Adipose tissue (tissue), 3 donors: Measurements from ENCODE around the gene LECT2. TPM values are rescaled to one million over a fixed set of nuclear protein-coding genes. Genes with fewer than 3 reads are reported as not detected.

Experiments used
- H3K27ac ChIP-seq: one replicate; pipeline ENCODE4 v1.5.1; 2013; ENCODE audit warnings: low read depth, low read length
- WGBS, 3 donors: extraction: QIAGEN DNeasy Blood & Tissue Kit; methylation state at CpG; one replicate each; pipeline ENCODE4 v1.1.7; 2013; 5-methylcytosine and 5-hydroxymethylcytosine counted together
- polyA plus RNA-seq, 3 donors: library from polyadenylated mRNA; stranded (reverse); fragments of 200-250 nt; gene quantifications; one replicate each; pipeline ENCODE4 v1.2.3, GENCODE V29; 2013
- donor health status: healthy with polysubstance abuse.
- donor health status: Bipolar disorder and iron deficiency.
- donor health status: healthy.

The LECT2 gene
- polyA plus RNA-seq, 3 donors, result not detected

DNA sequence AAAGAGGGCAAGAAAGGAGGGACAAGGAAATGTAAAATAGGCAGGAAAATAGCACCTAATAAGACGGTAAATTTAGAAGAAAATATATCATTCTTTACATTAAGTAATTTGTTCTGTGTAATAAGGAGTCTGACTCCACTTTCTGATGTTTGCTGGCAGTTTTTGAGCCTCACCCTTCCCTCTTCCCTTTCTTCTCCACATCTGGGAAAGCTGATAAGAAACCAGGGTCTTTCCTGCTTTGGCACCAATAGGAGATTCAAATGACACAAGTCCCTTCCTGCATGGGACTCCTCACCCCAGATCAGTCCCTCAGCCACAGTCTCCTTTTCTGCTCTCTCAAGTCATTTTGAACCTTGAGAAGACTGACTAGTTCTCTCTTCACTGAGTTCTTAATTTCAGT is 31.2 kb upstream of the LECT2 start:
- WGBS, 3 donors, result 56 to 63% (median 59%) methylated on average over 1 of the region's 1 CpG
- H3K27ac ChIP-seq, result no peak overlapping the region

- WGBS, 3 donors, result 54 to 83% (median 83%) methylated on average over 1 of the region's 1 CpG
- H3K27ac ChIP-seq, result no peak overlapping the region
Observed at GRCh38 chr5:135980620-135981019, 25.8 kb upstream of the LECT2 start.

- WGBS, 3 donors, result 39 to 58% (median 51%) methylated on average over 1 of the region's 1 CpG
- no peak overlapping the region for H3K27ac ChIP-seq
Observed at GRCh38 chr5:135979510-135979909, 24.7 kb upstream of the LECT2 start.

- WGBS, 3 donors, result 73 to 95% (median 93%) methylated on average over 2 of the region's 2 CpGs
- no peak overlapping the region for H3K27ac ChIP-seq
Observed at GRCh38 chr5:135978993-135979392, 24.2 kb upstream of the LECT2 start.

- no peak overlapping the region for H3K27ac ChIP-seq
- 85 to 93% (median 93%) methylated on average over 4 of the region's 4 CpGs for WGBS, 3 donors
Observed at GRCh38 chr5:135978212-135978631, 23.4 kb upstream of the LECT2 start.

GRCh38 chr5:135977375-135977928 is 22.7 kb upstream of the LECT2 start:
- 21 to 43% (median 40%) methylated on average over 17 of the region's 17 CpGs for WGBS, 3 donors
- no peak overlapping the region for H3K27ac ChIP-seq

DNA sequence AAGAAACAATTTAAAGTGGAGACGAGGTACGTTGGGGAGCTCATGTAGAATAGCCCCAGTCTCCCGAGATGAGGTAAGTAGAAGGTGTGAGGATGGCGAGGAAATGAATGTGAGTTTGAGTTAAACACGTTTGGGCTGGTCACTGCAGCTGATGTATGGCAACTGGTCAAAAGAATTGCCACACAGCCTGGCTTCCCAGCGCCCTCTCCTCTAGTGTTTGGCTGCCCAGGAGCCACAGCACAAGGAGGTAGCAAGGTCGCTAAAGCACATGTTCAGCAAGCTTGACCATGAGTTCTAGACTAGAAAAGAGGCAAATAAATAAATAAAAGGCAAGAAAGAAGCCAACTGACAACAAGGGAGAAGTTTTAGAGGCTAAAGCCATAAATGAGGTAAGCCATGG is 21.4 kb upstream of the LECT2 start:
- WGBS, 3 donors, result 83 to 95% (median 92%) methylated on average over 7 of the region's 7 CpGs
- no peak overlapping the region for H3K27ac ChIP-seq

GRCh38 chr5:135975122-135975521 is 20.3 kb upstream of the LECT2 start:
- no peak overlapping the region for H3K27ac ChIP-seq
- WGBS, 3 donors, result 92 to 96% (median 94%) methylated on average over 4 of the region's 4 CpGs

DNA sequence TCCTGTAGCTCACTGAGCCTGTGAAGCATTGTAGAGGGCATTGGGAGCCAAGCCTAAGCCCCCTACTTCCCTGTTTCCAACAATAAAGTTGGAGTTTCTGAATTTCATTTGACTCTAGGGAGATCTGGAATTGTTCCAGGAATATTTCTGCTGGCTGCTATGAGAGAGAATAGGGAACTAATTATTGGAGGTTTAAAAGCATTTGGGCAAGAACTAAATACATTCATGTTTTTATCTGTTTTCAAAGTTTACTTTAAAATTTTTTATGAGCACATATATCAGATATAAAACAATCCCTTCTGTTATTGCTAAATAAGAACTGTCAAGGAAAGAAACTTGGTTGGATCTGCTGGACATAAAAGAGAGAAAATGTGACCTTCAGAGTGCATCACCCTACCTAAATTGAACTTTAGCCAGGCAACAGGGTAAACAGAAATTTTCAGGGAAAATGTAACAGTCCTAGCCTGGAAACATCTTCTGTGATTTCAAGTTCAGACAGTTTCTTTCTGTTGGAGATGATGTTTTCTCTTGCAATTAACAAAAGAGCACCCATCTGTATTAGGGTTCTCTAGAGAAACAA is 19.3 kb upstream of the LECT2 start:
- H3K27ac ChIP-seq, result no peak overlapping the region

DNA sequence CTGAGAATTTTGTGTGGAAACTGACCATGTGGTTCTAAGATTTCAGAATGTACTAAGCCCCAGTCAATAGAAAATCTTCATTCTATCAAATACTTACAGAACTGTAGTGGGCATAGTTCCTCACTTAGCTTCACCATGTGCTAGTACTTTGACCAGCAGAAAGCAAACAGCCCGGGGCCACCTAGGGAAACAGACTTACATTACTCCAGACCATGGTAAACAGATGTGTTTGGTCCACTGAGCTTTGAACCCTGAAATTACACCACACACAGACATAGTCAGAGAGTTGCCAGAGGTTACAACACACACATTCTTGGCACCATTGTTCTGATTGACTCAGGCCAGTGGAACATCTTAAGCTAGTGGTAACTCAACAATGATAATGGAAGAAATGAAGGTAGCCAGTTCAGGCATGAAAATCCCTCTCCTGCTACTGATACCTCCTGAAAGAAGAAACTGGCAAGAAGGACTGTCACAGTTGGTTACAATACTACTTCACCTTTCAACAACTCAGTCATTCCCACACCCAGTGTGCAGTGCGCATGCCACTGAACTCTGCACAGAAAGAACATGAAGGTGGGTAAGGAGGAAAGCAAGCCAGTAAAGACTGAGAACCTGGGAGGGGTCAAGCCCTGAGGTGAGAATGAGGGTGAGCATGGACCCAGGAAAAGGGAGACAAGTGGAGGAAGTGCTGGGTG is 18.7 kb upstream of the LECT2 start:
- no peak overlapping the region for H3K27ac ChIP-seq
- 70 to 91% (median 86%) methylated on average over 2 of the region's 2 CpGs for WGBS, 3 donors

DNA sequence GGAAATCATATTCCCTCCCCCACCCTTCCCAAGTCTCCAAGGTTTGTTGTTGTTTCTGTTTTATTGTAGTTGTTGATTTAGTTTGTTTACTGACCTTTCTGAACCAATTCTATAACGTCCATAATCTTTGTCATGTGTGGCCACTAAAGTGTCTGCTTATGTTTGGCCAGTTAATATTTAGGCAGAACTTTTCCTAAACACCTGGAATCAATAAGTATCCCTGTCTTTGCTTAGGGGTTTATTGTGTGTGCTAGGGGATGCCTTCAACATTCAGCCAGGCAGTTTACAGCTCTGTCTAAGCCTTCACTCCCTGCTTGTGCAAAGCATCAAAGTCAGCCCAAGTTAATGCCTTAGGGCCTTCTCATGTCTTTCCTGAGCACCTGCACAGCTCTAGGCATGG is 16.9 kb upstream of the LECT2 start:
- no peak overlapping the region for H3K27ac ChIP-seq
- 0 to 39% (median 16%) methylated on average over 1 of the region's 1 CpG for WGBS, 3 donors

- 61 to 84% (median 80%) methylated on average over 3 of the region's 3 CpGs for WGBS, 3 donors
Observed at GRCh38 chr5:135966790-135967189, 12.0 kb upstream of the LECT2 start.

GRCh38 chr5:135966165-135966564 is 11.4 kb upstream of the LECT2 start:
- no peak overlapping the region for H3K27ac ChIP-seq
- 54 to 69% (median 67%) methylated on average over 4 of the region's 4 CpGs for WGBS, 3 donors

More at GRCh38 chr5:135966790-135967189, 12.0 kb upstream of the LECT2 start:
- H3K27ac ChIP-seq, result no peak overlapping the region

DNA sequence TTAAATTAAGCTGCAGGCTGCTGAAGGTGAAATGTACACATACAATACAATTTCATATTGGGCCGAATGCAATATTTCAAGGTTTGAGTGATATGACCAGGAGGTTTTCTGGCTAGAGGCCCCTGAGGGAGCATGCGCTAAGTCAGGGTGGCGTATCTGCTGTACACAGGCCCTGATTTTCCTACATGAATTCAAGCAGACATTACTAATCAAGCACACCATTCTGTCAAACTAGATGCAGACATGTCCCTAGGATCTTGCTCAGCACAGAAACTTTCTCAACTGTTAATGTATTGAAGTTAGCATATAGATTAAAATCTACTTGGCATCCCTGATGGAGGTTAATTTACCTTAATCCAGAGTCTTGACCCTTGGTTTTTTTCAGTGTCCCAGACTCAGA is 10.7 kb upstream of the LECT2 start:
- no peak overlapping the region for H3K27ac ChIP-seq
- 88 to 95% (median 94%) methylated on average over 3 of the region's 3 CpGs for WGBS, 3 donors

DNA sequence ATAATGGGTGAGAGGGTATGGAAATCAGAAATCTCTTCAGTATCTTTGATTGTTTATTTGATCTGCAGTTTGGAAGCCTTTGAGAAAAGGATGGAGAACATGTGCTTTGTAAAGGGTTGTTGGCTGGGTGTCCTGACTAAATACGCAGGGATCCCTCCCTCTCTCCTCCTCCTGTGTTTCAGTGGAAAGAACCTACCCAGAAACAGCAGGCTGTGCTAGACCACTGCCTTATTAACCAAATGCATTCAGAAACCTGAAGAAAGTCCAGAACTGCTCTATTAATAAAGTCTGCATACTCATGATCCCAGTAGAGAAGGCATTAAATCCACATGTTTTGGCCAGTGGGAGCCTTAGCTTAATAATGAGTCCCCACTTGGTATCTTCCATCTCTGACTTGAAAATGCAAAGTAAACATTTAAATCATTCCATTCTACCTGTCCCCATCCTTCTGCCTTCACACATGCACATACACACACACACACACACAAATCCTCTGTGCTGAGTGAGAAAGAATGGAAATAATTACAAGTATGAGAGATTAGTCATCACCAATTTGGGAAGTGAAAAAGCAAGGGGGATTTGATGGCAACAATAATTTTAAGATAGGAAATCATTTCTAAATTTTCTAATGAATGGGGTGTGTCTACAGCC is 10.0 kb upstream of the LECT2 start:
- no peak overlapping the region for H3K27ac ChIP-seq
- WGBS, 3 donors, result 53 to 69% (median 59%) methylated on average over 1 of the region's 1 CpG

DNA sequence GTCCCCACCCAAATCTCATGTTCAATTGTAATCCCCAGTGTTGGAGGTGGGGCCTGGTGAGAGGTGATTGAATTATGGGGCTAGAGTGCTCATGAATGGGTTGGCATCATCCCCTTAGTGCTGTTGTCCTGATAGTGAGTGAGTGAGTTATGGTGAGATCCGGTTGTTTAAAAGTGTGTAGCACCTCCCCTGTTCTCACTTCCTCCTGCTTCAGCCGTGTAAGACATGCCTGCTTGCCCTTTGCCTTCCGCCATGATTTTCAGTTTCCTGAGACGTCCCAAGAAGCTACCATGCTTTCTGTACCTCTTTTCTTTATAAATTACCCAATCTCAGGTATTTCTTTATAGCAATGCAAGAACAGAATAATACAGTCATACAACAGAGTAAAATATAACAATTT is 742 bp upstream of the LECT2 start:
- WGBS, 3 donors, result 86 to 90% (median 87%) methylated on average over 4 of the region's 4 CpGs
- no peak overlapping the region for H3K27ac ChIP-seq

GRCh38 chr5:135953850-135954249 is 933 bp downstream of the LECT2 start:
- H3K27ac ChIP-seq, result no peak overlapping the region
- WGBS, 3 donors, result 55 to 87% (median 81%) methylated on average over 2 of the region's 2 CpGs

- 80 to 86% (median 81%) methylated on average over 4 of the region's 4 CpGs for WGBS, 3 donors
Observed at GRCh38 chr5:135952683-135953082, 2.1 kb downstream of the LECT2 start.

GRCh38 chr5:135951807-135952206 is 3.0 kb downstream of the LECT2 start:
- 67 to 94% (median 90%) methylated on average over 6 of the region's 6 CpGs for WGBS, 3 donors

More at GRCh38 chr5:135952683-135953082, 2.1 kb downstream of the LECT2 start:
- H3K27ac ChIP-seq, result no peak overlapping the region

More at GRCh38 chr5:135951807-135952206, 3.0 kb downstream of the LECT2 start:
- no peak overlapping the region for H3K27ac ChIP-seq
